UCSD-AML1 (cell line): ENCODE measurements around the gene GNAQ.

Experiments used
- DNase-seq: peaks from one replicate; lab custom pipeline; 2025; ENCODE audit not compliant: unreplicated experiment; lab: John Stamatoyannopoulos, UW

The GNAQ gene

DNA sequence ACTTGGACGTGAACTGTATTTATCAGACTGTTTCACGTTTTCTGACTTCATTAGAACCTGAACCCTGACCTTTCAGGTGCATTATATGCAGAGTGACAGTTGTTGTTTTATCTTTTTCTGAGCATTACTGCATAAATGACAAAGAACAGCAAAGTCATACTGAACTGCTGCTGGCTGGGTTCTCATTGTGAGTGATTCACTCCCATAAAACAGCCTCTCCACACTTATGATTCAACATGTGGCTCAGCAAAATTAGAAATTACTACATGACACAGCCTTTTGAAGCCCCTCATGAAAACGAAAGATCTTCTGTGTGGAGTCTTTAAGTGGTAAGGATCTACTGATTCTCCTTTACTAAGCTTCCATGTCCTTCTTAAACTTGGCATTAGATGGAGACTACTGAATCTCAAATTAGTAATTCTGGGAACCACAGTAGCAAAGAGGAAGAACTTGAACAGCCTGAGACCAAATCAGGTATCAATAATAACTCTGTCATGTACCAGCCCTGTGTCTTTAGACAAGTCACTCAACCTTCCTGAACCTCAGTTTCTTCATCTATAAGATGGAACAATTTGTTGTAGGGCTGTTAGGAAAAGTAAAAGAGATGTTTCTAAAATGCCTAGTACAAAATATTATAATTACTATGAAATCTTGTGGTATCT, 211.2 kb downstream of the GNAQ start:
- DNase-seq: no peak

DNA sequence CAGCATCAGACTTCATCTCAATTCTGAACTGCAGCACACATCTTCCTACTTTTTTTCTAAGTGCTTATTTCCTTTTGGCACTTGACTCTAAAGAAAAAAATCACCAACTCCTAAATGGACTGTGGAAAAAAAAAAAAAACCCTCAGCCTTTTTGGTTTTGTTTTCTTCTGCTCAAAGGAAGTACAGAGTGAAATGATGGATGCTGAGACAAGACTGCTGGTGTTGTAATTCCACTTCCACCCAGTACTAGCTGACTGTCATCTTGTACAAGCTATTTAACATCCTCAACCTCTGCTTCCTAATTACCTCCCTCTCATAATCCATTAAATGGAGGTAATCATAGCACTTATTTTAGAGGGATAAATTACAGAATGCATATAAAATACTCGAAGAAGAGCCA, 212.0 kb downstream of the GNAQ start:
- DNase-seq: no peak

DNA sequence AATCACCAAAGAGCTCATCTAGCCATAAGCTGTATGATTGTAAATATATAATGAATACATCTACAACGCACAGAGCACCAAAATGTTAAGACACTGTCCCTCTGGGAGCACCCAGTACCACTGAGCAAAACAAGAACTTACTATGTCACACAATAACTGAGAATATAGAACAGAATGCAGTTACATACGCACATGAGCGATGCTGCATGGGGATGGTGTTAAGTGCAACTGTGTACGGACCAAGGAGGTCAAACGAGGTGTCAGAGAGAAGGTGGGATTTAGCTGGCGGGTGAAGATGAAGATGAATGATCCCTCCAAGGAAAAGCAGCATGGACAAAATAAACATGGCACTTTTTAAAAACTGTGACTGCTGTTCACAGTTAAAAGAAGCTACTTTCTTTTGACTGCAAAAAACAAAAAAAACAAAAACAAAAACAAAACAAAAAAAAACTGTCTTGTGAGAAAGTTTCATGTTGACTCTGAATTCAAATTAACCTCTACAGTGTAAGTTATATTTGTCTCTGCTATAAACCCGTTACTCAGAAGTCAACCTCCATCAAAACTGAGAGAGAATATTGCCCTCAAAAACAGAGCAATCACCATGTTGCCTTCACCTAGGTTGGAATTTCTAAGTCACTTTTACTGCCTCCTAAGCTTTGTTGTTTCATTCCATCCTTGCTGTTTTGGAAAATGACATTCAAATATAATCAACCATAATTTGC, 213.9 kb downstream of the GNAQ start:
- no peak for DNase-seq

DNA sequence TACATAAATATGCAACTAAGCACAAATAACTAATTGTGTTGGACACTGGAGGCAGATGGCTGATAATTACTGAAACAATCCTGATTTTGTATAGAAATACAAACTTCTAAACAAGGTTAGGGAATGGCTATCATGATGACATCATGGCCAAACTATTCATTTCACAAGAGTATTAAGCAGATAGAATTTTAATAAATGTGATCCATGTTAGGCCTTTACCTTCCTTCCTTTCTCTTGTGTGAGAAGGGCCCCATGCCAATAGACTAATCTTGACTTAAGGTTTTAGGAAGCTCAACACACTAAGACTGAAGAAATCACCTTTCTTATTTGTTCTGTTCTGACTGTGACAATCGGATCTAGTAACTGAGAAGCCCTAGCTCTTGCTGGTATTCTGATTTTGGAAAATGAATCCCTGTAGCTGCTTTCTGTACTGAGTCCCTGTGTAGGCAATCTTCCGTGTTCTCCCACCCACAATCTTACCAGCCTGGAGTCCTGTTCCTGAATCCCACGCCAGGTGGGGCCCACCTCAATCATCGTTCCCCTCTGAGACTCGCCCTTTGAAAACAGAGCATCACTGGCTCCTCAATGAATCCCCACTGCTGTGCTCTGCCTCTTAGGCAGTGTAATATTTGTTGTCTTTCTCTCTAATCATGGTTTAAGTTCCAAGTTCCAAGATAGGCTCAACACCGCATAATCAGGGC, 214.8 kb downstream of the GNAQ start:
- DNase-seq: no peak

DNA sequence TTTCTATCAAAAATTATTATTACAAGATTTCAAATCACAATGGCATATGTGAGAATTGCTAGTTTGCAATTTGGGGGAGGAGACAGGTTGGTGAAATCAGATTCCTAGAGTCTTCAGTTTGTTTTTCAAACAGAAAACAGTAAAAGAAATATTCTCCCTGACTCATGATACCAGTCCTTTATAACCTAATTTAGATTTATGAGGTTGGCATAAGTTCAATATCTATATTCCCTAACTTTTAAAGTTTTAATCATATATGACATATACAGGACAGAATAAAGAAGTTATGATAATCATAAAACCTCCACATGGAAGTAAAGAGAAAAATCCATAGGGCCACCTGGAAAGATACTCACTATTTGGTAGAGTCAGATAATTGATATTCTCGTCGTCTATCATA, 216.4 kb downstream of the GNAQ start:
- no peak for DNase-seq

DNA sequence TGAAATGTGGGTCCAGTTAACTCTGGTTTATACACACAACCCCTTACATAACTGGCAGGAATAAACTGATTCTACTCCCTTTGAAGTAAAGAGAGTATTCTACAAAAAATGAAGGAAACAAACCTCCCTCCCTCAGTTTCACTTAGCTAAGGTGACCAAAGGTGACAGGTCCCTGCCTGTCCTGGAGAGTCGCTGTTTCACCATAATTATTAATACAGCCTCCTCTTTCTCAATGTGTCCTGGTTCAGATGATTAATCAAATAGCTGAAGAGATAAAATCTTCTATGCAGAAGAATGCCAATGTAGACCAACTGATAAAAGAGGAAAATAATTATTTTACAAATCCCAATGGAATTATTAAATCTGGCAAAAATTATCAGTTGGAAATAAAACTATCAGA, 219.8 kb downstream of the GNAQ start:
- DNase-seq: no peak

DNA sequence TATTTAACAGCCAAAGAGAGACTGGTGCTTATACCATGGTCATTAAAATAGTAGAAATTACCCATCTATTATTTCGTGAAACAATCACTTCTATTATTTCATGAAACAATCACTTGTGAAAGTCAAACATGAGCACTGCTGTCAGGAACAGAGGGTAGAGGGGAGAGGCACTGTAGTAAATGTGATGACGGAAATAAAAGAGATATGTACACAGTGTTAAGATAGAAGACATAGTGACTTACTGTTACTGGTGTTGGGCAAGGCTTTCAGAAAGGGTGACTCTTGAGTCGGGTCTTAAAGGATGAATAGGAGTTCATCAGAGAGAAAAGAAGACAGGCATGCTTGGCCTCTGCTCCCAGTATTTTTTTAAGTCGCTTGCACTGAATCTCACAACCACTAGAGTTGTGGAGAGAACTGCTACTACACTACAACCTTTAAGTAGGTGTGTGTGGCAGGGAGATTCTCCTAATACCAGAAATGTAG, 220.9 kb downstream of the GNAQ start:
- DNase-seq: no peak

DNA sequence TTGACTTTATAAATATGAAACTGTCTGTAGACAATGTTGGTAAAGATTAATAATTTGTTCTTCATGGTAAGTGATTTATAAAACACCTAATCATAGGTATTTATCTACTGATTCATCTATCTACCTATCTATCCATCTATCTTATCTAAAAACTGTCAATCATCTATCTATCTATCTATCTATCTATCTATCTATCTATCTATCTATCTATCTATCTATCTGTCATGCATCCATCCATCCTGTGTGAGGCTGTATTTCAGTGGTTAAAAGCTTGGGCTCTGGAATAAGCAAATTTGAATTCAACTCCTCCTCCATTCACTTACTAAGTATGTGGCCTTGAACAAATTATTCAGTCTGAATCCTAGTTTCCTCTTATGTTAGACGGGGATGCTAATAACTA, 221.6 kb downstream of the GNAQ start:
- no peak for DNase-seq

DNA sequence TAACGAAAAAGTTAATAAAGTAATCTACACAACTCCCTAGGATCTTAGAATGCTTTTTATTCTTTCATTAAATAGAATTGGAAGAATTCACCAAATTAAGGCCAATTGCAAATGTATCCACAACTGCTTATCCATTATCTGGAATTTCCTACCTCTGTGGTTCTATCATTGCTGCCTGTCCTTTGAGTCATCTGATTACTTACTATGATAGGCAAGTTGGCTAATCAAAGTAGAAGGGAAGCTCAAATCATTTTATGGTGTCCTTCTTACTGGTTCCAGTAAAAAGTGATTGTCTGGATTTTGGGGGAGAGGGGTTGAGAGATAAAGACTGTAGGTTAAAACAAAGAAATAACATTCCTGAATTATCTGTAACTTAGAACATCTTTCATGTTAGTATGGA, 222.1 kb downstream of the GNAQ start:
- no peak for DNase-seq

DNA sequence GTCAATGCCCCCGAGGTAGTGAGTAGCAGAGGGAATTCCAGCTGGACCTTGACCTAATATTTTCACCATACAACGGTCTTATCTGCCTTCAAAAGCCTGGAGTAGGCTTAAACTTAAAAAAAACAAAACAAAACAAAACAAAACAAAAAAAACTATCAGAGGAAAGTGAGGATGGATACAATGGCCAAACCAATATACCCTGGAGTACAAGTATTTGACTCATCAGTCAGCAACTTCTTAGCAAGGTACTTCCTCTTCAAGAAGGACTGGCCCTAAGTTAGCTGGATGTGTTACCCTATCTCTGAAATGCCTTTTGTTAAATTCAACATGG, 222.9 kb downstream of the GNAQ start:
- DNase-seq: no peak

DNA sequence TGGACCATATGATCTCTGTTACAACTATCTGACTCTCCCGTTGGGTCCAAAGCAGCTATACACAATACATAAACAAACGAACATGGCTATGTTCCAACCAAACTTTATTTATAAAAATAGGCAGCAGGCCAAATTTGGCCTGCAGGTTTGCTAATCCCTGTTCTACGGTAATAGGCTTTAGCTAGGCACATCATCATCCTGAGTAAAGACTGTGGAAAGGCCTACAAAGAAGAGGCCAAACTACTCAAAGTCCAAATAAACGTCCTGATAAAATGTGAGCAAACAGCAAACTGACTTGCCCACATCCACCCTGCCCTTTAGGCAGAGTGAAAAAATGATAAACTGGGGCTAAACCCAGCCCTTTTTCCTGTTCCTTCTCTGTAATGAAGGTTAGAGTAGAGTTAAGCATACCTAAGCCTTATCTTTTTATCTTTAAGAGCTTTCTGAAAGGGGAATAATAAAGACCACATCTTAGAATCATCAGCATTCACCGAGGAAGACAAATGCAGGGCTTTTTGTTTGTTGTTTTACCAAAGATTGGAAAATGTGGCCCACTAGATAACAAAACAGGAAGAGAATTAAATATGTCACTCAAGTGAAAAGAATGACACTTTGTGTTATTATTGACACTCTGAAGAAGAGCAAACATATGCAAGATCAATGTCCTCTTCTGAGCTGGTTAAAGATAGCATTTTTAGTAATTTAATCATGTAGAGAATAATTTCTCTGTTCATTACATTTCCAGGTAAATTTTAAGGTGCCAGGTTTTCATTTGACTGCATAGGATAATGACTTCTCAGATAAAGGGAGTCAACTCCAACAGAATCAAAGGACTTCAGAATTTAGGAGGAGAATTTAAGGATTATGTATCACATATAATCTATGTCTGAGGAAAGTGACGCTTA, 223.5 kb downstream of the GNAQ start:
- no peak for DNase-seq

DNA sequence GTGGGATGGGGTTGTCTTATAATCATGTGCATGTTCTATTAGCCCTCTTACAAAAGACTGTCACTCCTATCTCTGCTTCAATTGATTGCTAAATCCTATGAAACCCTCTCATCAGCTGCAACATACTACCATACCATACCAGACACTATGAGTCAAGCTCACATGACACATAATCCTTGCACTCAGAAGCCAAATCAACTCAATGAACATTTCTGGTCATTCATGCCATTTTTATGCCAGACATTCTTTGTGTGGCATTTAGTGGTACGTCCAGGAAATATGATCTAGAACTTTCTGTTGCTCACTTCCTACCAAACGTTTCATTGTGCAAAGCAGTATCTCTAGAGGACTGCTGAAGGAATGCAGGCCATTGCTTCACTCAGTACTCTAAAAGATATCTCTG, 224.3 kb downstream of the GNAQ start:
- no peak for DNase-seq

DNA sequence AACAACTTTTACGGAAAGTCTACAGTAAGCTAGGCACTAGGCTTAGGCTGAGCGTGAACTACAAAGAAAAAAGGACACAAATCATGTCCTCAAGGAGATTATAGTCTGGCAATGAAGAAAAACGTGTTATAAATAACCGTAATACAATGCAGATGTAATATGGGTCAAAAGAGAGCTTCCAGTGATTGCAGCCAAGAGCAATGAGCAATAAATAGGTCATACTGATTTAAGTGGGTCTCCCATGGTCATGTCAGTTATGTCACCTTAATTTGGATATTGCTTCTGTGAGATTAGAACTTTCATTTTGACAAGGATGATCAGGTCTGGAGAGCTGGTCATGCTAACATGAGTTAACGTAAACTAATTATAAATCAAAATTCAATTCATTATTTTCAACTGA, 224.9 kb downstream of the GNAQ start:
- DNase-seq: no peak

DNA sequence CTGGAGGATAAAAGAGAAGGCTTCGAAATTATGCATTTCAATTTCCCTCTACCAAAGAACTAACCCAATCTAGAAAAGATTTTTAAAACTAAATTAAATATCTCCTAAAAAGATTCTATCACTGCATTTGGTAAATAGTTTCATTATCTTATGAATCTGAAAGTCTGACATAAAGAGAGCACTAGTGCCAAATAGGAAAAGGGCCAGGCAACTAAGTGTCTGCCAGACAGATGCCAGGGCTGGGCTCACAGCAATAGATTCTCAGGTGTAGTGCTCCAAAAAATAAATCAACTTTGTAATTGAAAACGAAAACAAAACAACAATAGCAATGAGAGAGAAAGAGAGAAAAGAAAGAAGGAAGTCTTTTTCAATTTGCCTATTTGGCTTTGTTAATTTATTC, 225.8 kb downstream of the GNAQ start:
- DNase-seq: no peak

DNA sequence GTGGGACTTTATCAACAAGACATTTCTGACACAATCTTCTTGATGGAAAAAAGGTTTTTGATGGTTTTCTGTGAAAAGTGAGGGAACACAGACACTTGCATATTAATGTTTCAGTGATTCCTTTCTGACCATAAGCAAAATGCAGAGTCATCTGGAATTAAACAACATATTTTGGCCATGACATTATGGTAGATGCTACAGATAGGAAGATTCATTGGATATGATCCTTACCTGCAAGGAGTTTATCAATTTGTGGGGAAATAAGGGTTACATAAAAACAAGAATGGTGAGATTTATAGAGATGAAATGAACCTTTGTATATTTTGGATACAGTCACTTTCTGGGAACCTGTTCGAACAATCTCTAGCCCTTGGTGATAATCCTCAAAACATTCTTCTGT, 228.2 kb downstream of the GNAQ start:
- no peak for DNase-seq

DNA sequence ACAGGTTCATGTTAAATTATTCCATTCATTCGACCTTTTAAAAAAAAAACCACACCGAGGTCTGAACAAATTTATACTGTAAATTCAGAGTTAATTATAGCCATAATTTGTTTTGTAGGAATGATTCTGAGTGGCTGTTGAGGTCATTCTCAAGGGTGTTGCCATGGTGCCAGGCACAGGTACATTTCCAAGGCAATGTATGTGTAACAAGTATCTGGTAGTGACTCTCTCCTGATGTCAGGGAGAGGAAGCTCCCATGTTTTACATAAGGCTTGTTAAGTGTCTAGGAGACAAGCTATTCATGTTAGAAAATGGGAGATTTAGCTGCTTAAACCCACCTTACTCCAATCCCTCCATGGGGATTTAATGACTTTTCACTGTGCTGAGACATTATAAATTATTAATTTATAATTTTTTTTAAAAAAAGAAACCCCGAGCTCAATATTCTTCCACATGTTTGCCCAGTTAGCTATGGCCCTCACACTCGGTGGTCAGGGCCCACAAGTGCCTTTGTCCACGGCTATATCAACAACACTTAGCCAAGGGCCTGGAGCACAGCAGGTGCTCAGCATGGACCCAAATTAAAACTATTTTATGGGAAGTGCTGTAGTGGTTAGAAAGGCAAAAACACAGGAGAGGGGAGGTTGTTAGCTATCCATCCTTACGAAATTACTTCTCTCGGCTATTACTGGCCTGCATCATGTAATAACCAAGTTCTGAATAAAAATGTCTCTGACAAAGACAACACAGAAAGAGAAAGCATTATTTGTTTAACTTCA, 228.9 kb downstream of the GNAQ start:
- DNase-seq: no peak

DNA sequence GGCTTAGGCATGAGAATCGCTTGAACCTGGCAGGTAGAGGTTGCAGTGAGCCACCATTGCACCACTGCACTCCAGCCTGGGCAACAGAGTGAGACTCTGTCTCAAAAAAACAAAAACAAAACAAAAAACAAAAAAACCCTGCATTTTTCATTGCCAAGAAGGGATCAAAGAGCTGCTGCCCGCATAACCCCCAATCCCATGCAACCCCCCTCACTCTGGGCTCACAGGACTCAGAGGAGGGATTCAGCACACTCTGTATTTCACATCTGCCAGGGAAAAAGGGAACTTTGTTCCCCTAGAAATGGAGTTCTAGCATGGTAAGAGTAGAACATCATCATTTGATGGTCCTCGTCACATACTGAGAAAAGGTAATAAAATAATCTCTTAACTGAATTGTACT, 229.5 kb downstream of the GNAQ start:
- no peak for DNase-seq

DNA sequence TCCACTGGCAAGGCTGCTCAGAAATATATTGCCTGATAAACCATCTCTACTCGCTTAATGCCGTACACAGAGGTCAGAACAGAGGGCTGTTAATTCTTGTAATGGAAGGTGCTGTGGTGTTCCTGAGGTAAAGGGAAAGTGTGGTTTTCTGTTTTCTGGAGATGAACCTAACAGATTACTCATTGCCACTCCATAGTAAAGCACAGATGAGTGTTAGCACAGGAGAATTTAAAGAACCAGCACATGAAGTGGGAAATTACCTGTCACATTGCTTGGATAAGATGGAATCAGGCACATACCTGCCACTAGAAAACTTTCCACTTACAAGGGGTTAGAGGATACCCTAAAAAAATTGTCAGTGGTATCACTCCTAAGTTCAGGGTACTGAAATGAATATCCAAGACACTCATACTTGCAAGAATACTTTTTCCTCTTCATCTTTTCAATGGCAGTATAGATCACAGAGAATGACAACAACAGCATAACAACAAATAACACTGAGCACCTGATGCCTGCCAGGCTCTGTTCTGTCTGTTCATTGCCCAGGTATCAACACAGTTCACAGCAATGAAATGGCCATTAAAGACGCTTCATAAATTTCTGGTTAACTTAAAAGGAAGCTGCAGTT, 230.6 kb downstream of the GNAQ start:
- no peak for DNase-seq

DNA sequence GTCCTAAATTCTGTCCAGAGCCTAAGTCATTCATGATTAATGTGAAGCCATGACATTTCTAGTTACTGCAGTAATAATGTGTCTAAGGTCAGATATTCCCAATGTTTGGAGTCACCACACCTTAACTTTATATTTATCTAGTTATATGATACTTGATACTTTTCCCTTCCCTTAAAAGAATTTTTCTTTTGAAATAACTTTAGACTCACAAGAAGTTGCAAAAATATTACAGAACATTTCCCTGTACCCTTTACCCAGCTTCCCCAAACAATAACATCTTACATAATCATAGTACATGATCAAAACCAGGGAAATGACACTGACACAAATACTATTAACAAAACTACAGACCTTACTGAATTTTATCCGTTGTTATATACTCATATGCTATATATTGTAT, 233.5 kb downstream of the GNAQ start:
- DNase-seq: no peak

DNA sequence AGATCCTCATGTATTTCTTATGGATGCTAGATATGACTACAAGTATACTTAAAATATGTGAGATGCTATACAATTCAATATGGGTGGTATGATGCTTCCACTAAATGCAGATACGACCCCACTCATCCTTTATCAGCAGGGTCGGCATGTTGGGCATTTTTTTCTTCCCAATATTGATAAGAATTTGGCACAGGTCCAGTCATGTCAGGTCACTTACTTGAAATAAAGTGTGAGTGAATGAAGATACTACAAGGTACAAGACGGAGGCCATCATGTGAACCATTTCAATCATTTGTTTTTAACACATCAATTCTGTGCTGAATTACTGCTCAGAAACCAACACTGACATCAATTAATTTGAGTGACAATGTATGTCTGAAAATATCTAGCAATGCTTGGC, 236.6 kb downstream of the GNAQ start:
- no peak for DNase-seq
